ENCODE results near the gene PIM1. TPM values are rescaled to one million over a fixed set of nuclear protein-coding genes. Genes with fewer than 3 reads are reported as not detected.

The PIM1 gene
- total and polyA plus RNA-seq, 9 of the 15 experiments (the other 6 are each of a cell fraction or from before 2014, with no cell fraction given): 19.0 to 789 (median 212) TPM

DNA sequence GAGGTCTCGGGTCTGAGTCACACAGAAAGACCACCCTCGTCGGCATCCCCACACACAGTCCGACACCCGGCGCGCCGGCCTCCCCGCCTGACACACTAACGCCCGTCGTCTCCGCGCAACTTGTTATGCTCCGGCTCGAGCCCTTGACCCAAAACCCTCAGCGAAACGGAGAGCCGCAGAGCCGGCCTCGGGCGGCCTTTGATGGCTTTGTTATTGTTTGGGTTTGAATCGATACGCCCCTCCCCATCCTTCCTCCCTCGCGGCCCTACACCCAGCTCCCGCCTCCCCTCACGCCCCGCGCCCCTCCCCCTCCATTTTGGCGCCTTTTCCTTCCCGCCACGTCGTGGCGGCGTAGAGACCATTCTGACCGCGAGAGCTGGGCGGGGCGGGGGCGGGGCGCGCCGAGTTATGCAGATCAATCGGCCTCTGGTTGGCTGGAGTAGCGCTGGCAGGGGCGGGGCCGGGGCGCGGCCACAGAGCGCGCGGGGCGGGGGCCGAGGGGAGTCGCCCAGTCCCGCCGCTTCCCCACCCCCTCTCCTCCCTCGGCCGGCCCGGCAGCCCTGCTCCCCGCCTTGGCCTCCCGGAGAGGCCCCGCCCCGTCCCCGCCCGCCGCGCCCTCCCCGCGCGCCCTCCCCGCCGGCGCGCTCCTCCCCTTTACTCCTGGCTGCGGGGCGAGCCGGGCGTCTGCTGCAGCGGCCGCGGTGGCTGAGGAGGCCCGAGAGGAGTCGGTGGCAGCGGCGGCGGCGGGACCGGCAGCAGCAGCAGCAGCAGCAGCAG is at the start of gene PIM1 (continued):
- TF ChIP-seq NKRF (IDR thresholded peaks at IDR 0.05; ENCODE audit: borderline replicate concordance) (peak; percentile 43; the same call in 1 of the 2 replicates), CBX1 (IDR thresholded peaks at IDR 0.05; ENCODE audit: low read depth) (0 out of 2 replicates have a peak, but pooled peaks have one; percentile 41), ZNF717 (CRISPR knock-in tag; IDR thresholded peaks at IDR 0.05) (no peak), E4F1 (CRISPR knock-in tag; IDR thresholded peaks at IDR 0.05; ENCODE audit: borderline replicate concordance) (no peak), SRSF7 (optimal IDR thresholded peaks at IDR 0.05; ENCODE audit: low read depth, low read length) (no peak), ZNF589 (CRISPR knock-in tag; IDR thresholded peaks at IDR 0.05; ENCODE audit: low read depth) (peak; percentile 51; the same call in 1 of the 2 replicates), ZBTB1 (CRISPR knock-in tag; IDR thresholded peaks at IDR 0.05; ENCODE audit: borderline replicate concordance, low read depth) (peak; percentile 78), PML (IDR thresholded peaks at IDR 0.05; ENCODE audit: low read length) (peak; percentile 60)
- TF ChIP-seq, protein P1, sequence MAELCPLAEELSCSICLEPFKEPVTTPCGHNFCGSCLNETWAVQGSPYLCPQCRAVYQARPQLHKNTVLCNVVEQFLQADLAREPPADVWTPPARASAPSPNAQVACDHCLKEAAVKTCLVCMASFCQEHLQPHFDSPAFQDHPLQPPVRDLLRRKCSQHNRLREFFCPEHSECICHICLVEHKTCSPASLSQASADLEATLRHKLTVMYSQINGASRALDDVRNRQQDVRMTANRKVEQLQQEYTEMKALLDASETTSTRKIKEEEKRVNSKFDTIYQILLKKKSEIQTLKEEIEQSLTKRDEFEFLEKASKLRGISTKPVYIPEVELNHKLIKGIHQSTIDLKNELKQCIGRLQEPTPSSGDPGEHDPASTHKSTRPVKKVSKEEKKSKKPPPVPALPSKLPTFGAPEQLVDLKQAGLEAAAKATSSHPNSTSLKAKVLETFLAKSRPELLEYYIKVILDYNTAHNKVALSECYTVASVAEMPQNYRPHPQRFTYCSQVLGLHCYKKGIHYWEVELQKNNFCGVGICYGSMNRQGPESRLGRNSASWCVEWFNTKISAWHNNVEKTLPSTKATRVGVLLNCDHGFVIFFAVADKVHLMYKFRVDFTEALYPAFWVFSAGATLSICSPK (IDR thresholded peaks at IDR 0.05; ENCODE audit: borderline replicate concordance): no peak
- TF ChIP-seq, protein P2, sequence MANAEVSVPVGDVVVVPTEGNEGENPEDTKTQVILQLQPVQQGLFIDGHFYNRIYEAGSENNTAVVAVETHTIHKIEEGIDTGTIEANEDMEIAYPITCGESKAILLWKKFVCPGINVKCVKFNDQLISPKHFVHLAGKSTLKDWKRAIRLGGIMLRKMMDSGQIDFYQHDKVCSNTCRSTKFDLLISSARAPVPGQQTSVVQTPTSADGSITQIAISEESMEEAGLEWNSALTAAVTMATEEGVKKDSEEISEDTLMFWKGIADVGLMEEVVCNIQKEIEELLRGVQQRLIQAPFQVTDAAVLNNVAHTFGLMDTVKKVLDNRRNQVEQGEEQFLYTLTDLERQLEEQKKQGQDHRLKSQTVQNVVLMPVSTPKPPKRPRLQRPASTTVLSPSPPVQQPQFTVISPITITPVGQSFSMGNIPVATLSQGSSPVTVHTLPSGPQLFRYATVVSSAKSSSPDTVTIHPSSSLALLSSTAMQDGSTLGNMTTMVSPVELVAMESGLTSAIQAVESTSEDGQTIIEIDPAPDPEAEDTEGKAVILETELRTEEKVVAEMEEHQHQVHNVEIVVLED (CRISPR knock-in tag; IDR thresholded peaks at IDR 0.05): peak; percentile 21; the same call in 1 of the 2 replicates
- TF ChIP-seq, protein P3, sequence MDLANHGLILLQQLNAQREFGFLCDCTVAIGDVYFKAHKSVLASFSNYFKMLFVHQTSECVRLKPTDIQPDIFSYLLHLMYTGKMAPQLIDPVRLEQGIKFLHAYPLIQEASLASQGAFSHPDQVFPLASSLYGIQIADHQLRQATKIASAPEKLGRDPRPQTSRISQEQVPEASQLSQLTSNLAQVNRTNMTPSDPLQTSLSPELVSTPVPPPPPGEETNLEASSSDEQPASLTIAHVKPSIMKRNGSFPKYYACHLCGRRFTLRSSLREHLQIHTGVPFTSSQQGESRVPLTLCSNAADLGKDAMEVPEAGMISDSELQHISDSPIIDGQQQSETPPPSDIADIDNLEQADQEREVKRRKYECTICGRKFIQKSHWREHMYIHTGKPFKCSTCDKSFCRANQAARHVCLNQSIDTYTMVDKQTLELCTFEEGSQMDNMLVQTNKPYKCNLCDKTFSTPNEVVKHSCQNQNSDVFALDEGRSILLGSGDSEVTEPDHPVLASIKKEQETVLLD (IDR thresholded peaks at IDR 0.05): peak; percentile 11; the same call in 1 of the 2 replicates
- TF ChIP-seq, protein P4, sequence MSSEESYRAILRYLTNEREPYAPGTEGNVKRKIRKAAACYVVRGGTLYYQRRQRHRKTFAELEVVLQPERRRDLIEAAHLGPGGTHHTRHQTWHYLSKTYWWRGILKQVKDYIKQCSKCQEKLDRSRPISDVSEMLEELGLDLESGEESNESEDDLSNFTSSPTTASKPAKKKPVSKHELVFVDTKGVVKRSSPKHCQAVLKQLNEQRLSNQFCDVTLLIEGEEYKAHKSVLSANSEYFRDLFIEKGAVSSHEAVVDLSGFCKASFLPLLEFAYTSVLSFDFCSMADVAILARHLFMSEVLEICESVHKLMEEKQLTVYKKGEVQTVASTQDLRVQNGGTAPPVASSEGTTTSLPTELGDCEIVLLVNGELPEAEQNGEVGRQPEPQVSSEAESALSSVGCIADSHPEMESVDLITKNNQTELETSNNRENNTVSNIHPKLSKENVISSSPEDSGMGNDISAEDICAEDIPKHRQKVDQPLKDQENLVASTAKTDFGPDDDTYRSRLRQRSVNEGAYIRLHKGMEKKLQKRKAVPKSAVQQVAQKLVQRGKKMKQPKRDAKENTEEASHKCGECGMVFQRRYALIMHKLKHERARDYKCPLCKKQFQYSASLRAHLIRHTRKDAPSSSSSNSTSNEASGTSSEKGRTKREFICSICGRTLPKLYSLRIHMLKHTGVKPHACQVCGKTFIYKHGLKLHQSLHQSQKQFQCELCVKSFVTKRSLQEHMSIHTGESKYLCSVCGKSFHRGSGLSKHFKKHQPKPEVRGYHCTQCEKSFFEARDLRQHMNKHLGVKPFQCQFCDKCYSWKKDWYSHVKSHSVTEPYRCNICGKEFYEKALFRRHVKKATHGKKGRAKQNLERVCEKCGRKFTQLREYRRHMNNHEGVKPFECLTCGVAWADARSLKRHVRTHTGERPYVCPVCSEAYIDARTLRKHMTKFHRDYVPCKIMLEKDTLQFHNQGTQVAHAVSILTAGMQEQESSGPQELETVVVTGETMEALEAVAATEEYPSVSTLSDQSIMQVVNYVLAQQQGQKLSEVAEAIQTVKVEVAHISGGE (CRISPR knock-in tag; IDR thresholded peaks at IDR 0.05): no peak
